GM19328 (cell line): Measurements from ENCODE around the gene USP36.
"Not testable (repeated sequence)": the region's sequence is repeated elsewhere in the genome, so short reads cannot be mapped to it uniquely, and the experiment has no call there.

Experiments
- ATAC-seq: cut with Tn5 transposase; IDR thresholded peaks from one replicate; pipeline ENCODE4 v1.9.1; 2021; ENCODE audit warnings: mild to moderate bottlenecking, moderate library complexity; ENCODE audit not compliant: unreplicated experiment

USP36 gene

GRCh38 chr17:78840780-78841611, at the start of gene USP36:
TSS of gene USP36 (minus strand) at chr17:78840814. CDS start at chr17:78836363, 4,451 bp downstream.
- ATAC-seq, result peak; percentile 83

GRCh38 chr17:78890096-78890495, 49.5 kb upstream of the USP36 start:
- ATAC-seq, result not testable (repeated sequence)

DNA sequence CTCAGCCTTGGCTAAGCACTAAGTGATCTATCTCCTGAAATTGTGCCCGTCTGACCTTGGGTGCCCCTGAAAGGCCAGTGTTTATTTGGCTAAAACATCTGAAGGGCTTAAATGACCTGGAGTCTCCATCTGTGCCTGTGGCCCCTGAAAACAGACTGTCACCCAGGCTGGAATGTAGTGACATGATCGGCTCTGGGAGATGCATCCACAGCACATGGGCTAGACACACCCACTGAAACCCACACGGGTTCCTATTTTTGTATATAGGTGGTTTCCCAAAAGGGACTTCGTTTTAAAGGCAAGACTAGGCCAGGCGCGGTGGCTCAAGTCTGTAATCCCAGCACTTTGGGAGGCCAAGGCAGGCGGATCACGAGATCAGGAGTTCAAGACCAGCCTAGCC, 48.9 kb upstream of the USP36 start:
- no peak for ATAC-seq

- ATAC-seq, result no peak
These were observed 48.4 kb upstream of the USP36 start for GRCh38 chr17:78888941-78889518.

DNA sequence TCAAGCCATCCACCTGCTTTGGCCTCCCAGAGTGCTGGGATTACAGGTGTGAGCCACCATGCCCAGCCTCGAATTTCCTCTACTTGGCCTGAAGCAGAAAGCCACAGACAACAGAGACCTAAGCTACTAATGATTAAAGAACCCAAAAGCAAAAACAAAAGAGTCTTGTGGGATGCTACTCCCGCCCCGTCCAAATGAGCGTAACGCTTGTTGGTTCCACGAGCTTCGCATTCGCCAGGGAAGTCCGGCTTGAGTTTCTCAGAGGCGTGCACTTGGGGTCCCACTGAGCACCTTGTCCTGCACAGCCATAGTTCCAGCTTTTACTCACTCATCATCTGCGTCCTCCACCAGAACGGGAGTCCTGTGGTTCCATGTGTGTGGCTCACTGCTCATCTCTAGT, 46.3 kb upstream of the USP36 start:
- ATAC-seq, result no peak

- ATAC-seq, result no peak
These were observed 45.3 kb upstream of the USP36 start for GRCh38 chr17:78885956-78886355.

GRCh38 chr17:78884876-78885667, 44.5 kb upstream of the USP36 start:
- no peak for ATAC-seq

DNA sequence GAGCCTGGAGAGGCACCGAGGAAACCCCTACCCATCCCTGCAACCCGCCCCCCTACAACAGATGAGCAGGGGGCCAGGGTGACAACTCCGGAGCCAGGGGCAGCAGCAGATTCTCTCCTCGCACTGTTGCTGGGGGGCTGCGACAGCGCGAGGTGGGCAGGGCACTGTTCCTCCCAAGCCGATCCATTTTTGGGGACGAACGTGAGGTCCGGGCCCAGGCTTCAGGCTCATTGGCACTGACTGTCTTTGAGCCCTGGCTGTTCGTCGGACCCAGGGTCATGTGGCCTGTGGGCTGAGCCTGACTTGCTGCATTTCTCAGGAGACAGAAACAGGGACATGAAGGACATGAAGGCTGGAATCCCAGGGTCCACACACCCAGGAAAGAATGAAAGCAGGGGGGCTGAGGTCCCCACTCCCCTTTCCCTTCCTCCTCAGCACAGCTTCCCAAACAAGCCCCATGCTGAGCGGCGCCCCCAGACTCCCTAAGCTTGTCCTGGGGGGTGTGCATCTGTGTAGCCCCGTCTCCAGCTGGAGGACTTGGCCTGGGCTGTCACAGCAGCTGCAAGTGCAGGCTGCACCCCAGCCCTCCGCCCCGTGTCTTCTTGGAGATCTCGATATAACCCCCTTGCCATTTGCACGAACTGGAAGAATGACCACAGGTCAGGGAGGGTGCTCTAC, 43.7 kb upstream of the USP36 start:
- no peak for ATAC-seq

- no peak for ATAC-seq
These were observed 43.0 kb upstream of the USP36 start for GRCh38 chr17:78883533-78884131.

DNA sequence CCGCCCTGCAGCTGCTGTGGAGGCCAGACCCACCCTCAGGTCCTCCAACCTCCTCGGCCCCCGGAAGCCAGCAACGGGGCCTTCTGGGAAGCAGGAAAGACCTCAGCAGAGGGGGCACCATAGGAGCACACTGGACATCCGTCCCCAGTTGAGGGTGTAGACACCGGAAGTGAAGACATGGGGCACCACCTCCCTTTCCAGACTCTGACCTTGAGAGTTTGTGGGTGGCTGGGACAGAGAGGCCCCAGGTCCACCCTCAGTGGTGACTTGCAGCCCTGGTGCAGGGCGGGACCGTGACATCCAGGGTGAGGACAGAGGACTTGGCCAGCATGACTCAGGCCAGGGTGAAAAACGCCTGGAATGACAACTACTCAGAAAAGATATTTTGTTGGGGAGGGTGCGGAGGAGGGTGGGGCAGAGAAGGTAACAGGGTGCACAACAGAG, 42.5 kb upstream of the USP36 start:
- no peak for ATAC-seq

DNA sequence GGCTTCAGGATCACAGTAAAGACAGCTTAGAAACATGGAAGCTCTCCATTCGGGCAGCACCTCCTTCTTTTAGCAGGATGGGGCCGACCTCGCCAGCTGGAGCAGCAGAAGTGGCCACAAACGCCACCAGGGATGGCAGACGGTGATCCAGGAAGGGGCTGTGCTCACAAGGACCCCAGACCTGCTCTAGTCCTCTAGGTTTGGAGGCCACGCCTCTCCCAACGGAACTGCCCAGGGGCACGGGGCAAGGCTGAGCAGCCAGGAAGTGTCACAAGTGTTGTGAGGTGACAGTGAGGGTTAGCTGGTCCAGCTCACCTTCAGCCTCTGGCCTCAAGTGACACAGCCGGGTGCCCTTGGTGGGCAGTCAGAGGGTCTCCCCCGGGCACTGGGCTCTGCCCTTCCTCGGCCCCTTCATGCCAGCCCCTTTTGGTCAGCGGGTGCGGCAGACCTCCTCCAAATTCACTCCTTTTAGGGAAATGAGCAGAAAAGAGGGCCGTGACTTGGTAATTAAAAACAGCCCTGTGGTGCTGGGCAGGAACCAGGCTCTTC, 42.0 kb upstream of the USP36 start:
- ATAC-seq, result no peak

GRCh38 chr17:78879635-78880186, 39.1 kb upstream of the USP36 start:
- no peak for ATAC-seq

- ATAC-seq, result no peak
These were observed 38.4 kb upstream of the USP36 start for GRCh38 chr17:78878871-78879527.

GRCh38 chr17:78878261-78878660, 37.6 kb upstream of the USP36 start:
- ATAC-seq, result no peak

GRCh38 chr17:78876954-78877517, 36.4 kb upstream of the USP36 start:
- not testable (repeated sequence) for ATAC-seq

DNA sequence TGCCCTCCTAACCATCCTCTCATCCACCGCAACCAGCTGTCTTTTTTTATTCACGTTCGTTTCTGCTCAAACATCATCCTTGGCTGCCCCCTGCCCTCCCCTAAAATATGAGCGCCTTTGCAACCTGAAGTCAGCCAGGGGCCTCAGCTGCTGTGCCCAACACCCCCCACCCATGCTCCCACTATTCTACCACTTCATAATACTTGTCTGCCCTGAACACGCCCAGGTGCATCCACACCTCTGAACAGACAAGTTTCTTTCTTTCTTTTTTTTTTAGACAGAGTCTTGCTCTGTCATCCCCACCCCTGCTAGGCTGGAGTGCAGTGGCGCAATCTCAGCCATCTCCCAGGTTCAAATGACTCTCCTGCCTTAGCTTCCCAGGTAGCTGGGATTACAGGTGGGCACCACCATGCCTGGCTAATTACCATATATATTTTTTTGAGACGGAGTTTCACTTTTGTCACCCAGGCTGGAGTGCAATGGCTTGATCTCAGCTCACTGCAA, 35.5 kb upstream of the USP36 start:
- ATAC-seq, result no peak

GRCh38 chr17:78875363-78876093, 34.9 kb upstream of the USP36 start:
- ATAC-seq, result no peak
